OCI-LY3 (cell line): Measurements from ENCODE around the gene CPZ.

Experiments
- EZH2phosphoT487 ChIP-seq: fragments of 200-600 bp; shearing (Covaris generic); IDR thresholded peaks from 2 replicates; pipeline ENCODE4 v1.6.1; 2018; ENCODE audit warnings: antibody characterized with exemption, mixed run types, low read depth
- TF ChIP-seq, protein P1 (sequence below): fragments of 200-600, 300-600 bp; sonication (generic); IDR thresholded peaks from 2 replicates; pipeline ENCODE4 v1.5.1; 2014; ENCODE audit warnings: antibody characterized with exemption, low read length, low read depth

DNA sequence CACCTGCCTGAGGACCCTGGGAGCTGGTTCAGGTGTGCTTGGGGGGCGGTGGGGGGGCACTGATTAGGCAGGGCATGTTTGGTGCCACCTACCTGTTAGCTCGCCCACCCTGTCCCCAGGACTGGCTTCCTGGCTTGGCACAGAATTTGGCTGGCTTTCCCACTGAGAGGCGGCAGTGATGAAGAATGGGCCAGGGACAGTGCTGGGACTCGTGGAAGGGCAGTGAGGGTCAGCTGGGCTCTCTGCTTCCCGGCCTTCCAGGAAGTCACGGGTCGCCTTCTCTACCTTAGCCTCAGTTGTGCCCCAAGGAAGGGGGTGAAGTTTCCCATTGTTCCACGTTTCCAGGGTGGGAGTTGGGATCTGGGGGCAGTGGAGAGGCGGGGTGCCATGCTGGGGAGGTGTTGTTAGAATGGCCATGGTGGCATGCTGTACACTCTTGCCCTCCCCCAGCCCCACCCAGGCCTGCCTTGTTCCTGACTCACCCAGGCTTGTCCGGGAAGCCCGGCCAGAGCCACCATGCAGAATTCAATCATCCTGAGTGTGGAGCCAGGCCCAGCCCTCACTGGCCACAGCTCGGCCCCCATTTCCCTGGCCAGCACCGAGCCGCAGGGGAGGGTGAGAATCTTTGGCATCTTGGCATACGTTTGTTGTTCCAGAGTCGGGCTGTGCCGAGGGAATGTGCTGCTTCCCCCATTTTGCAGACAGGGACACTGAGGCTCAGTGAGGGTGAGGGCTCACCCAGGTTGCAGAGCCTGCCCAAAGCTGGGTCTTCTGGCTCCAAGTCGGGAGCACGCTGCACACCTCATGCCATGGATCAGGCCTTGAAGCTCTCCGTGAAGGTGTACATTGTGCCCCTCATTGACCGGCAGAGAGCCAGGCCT is 34.2 kb upstream of the CPZ start:
- TF ChIP-seq, protein P1, sequence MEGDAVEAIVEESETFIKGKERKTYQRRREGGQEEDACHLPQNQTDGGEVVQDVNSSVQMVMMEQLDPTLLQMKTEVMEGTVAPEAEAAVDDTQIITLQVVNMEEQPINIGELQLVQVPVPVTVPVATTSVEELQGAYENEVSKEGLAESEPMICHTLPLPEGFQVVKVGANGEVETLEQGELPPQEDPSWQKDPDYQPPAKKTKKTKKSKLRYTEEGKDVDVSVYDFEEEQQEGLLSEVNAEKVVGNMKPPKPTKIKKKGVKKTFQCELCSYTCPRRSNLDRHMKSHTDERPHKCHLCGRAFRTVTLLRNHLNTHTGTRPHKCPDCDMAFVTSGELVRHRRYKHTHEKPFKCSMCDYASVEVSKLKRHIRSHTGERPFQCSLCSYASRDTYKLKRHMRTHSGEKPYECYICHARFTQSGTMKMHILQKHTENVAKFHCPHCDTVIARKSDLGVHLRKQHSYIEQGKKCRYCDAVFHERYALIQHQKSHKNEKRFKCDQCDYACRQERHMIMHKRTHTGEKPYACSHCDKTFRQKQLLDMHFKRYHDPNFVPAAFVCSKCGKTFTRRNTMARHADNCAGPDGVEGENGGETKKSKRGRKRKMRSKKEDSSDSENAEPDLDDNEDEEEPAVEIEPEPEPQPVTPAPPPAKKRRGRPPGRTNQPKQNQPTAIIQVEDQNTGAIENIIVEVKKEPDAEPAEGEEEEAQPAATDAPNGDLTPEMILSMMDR = no peak
- no peak for TF ChIP-seq EZH2phosphoT487
